Esophagus squamous epithelium (tissue), 4 donors: Measurements from ENCODE around the gene CD209.

Source experiments
- CTCF ChIP-seq, 6 experiments: fragments of 450-650 bp in 4 of 6; fragments of 200-600 bp in 2 of 6; sonication (generic) in 2 of 6; IDR thresholded peaks; one replicate each; pipeline ENCODE4 v1.5.1; 2016 to 2019; ENCODE audit warnings: antibody characterized with exemption in 6 of 6, mild to moderate bottlenecking in 4 of 6, moderate library complexity in 4 of 6
- POLR2A ChIP-seq, 4 donors: fragments of 450-650 bp; IDR thresholded peaks; one replicate each; pipeline ENCODE4 v1.6.1; 2017; ENCODE audit warnings: antibody characterized with exemption in 4 of 4, mild to moderate bottlenecking in 4 of 4, moderate library complexity in 3 of 4

GRCh38 chr19:7731218-7731595 lies 16.1 kb downstream of the CD209 start:
- TF ChIP-seq CTCF (IDR thresholded peaks at IDR 0.05): no peak
- no peak for TF ChIP-seq POLR2A (IDR thresholded peaks at IDR 0.05)
